HTERT RPE-1 (cell line): ENCODE data around the gene KIAA1755.

Experiments
- in situ Hi-C: fragments of 300-500 bp; cut with MboI; formaldehyde crosslinking; loops from 4 replicates; pipeline ENCODE4 v1.14.3; 2020; ENCODE audit warnings: low sequenced_read_pairs

KIAA1755 gene

GRCh38 chr20:38169636-38170193 lies 90.8 kb downstream of the KIAA1755 start:
- in situ Hi-C loops = no loop called here

GRCh38 chr20:38168791-38169589 lies 91.5 kb downstream of the KIAA1755 start:
- in situ Hi-C loops = no loop called here

GRCh38 chr20:38167851-38168760 lies 92.4 kb downstream of the KIAA1755 start:
- in situ Hi-C loops = no loop called here

GRCh38 chr20:38167328-38167850 lies 93.1 kb downstream of the KIAA1755 start:
- in situ Hi-C loops = no loop called here

GRCh38 chr20:38166703-38167233 lies 93.8 kb downstream of the KIAA1755 start:
- in situ Hi-C loops = no loop called here

GRCh38 chr20:38165966-38166702 lies 94.4 kb downstream of the KIAA1755 start:
- in situ Hi-C loops = no loop called here

GRCh38 chr20:38165089-38165965 lies 95.2 kb downstream of the KIAA1755 start, which contains the start of gene TGM2:
Gene TGM2, minus strand, starts transcription at chr20:38165270. Its CDS starts 72 bp downstream, at chr20:38165198.
- in situ Hi-C loops = no loop called here

- in situ Hi-C loops = no loop called here
Measured at GRCh38 chr20:38164624-38165088, 95.9 kb downstream of the KIAA1755 start.

GRCh38 chr20:38164069-38164468 lies 96.5 kb downstream of the KIAA1755 start:
- in situ Hi-C loops = no loop called here

- in situ Hi-C loops = no loop called here
Measured at GRCh38 chr20:38162878-38163875, 97.4 kb downstream of the KIAA1755 start.

GRCh38 chr20:38162149-38162548 lies 98.4 kb downstream of the KIAA1755 start:
- in situ Hi-C loops = no loop called here

GRCh38 chr20:38161412-38161774 lies 99.1 kb downstream of the KIAA1755 start:
- in situ Hi-C loops = no loop called here
